ENCODE measurements around the gene CCR1. TPM values are rescaled to one million over a fixed set of nuclear protein-coding genes. Genes with fewer than 3 reads are reported as not detected.

The CCR1 gene
- total RNA-seq, 2 experiments from 2014 or later = not detected

DNA sequence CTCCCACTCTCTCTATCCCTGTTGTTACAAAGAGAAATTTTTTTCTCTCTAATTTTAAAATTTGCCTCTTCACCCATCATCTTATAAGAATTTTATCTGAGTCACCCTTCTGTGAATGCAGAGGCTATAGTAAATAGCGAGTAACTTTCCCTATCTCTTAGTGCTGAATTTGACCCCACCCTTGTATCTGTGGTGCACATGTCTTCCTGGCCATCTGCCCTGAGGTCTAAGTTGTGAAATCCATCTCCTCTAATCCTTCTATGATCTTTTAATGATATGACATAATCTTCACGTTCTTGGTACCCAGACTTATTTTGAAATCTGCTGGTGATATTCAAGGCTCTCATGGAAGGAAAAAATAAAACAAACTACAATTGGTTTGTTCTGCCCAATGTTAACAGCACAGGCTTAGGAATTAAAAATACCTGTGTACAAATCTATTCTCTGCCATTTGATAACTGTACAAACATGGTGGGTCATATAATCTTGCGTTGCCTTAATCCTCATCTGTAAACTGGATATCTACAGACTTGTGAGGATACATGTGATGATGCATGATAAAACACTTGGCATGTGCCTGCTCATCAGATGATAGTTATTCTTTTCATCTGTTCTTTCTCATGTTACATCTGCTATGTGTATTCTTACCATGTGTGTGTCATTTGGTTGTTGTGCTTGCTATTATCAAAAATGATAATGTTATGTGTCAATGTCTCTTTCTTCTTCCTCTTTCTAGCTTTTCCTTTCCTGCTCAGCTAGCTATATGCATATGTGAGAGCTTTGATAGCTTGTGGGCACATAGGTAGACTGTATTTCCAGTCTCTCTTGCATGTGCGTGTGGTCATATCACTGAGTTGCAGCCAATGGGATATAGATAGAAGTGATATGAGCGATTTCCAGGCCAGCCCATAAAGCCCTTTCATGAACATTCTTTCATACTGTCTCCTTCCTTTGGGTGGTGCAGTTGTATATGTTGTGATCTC lies 20.4 kb upstream of the CCR1 start:
- ChIA-PET POLR2A (no interaction called here), CTCF (ENCODE audit: unreplicated experiment) (no interaction called here)
- H2AFZ ChIP-seq (ENCODE audit: low read length) = no peak overlapping the region
- no peaks in the 10 kb centered on the region for H3K9me2 ChIP-seq (ENCODE audit: insufficient read depth, low read length)
- intact Hi-C loops (cut with micrococcal nuclease; ENCODE audit: unreplicated experiment) = no loop called here
- H3K79me2 ChIP-seq (ENCODE audit: insufficient read depth, low read depth, low read length) = no peaks in the 10 kb centered on the region
- TF ChIP-seq CTCF (conservative IDR thresholded peaks at IDR 0.05; ENCODE audit: low read length) = no peak
- no peak for TF ChIP-seq EZH2phosphoT487 (IDR thresholded peaks at IDR 0.05; ENCODE audit: borderline replicate concordance, low read depth, low read length)
- no peak overlapping the region for H3K27ac ChIP-seq (ENCODE audit: low read depth, low read length, poor library complexity, severe bottlenecking)
- H3K9me3 ChIP-seq (ENCODE audit: low read length) = peaks cover 7% of the 10 kb centered on the region; the same call in 1 of the 2 replicates
- DNase-seq (ENCODE audit: low spot score) = no peak
- H3K36me3 ChIP-seq (ENCODE audit: insufficient read depth, low read length) = no peaks in the 10 kb centered on the region
- no peak overlapping the region for H3K4me2 ChIP-seq (ENCODE audit: low read length)
- H3K4me1 ChIP-seq (ENCODE audit: insufficient read depth, low read length, poor library complexity, severe bottlenecking) = no peaks in the 10 kb centered on the region
- H3K4me3 ChIP-seq (ENCODE audit: low read depth, low read length, poor library complexity, severe bottlenecking) = no peak overlapping the region
- BruUV-seq (replicated peaks) = no TSS peak
- no peaks in the 10 kb centered on the region for H4K20me1 ChIP-seq (ENCODE audit: insufficient read depth, low read length)

GRCh38 chr3:46222435-46223161 lies 14.5 kb upstream of the CCR1 start:
- DNase-seq (ENCODE audit: low spot score) = no peak
- CTCF ChIA-PET (ENCODE audit: unreplicated experiment) = no interaction called here

More at GRCh38 chr3:46222435-46223161, 14.5 kb upstream of the CCR1 start:
- no peak overlapping the region for H3K4me3 ChIP-seq (ENCODE audit: low read depth, low read length, poor library complexity, severe bottlenecking)
- no peaks in the 10 kb centered on the region for H4K20me1 ChIP-seq (ENCODE audit: insufficient read depth, low read length)
- no peaks in the 10 kb centered on the region for H3K79me2 ChIP-seq (ENCODE audit: insufficient read depth, low read depth, low read length)
- POLR2A ChIA-PET = interaction anchor here (0.5 to 0.7 kb wide), 2 partner anchors 198 to 288 kb away, joined by 3 read pairs; no protein-coding TSS in a partner anchor
- intact Hi-C loops (cut with micrococcal nuclease; ENCODE audit: unreplicated experiment) = no loop called here
- no peaks in the 10 kb centered on the region for H3K36me3 ChIP-seq (ENCODE audit: insufficient read depth, low read length)
- no peaks in the 10 kb centered on the region for H3K9me2 ChIP-seq (ENCODE audit: insufficient read depth, low read length)
- no peaks in the 10 kb centered on the region for H3K4me1 ChIP-seq (ENCODE audit: insufficient read depth, low read length, poor library complexity, severe bottlenecking)
- H2AFZ ChIP-seq (ENCODE audit: low read length) = no peak overlapping the region
- no peak overlapping the region for H3K27ac ChIP-seq (ENCODE audit: low read depth, low read length, poor library complexity, severe bottlenecking)
- TF ChIP-seq CTCF (conservative IDR thresholded peaks at IDR 0.05; ENCODE audit: low read length) (no peak), EZH2phosphoT487 (IDR thresholded peaks at IDR 0.05; ENCODE audit: borderline replicate concordance, low read depth, low read length) (no peak)
- no peak overlapping the region for H3K4me2 ChIP-seq (ENCODE audit: low read length)
- H3K9me3 ChIP-seq (ENCODE audit: low read length) = peaks cover 7% of the 10 kb centered on the region; the same call in 1 of the 2 replicates
- no TSS peak for BruUV-seq (replicated peaks)
